Measurements from ENCODE around the gene PRDX5.

Gene PRDX5

GRCh38 chr11:64289002-64289564 is 28.8 kb upstream of the PRDX5 start:
- H3K9me2 ChIP-seq (replicated peaks; ENCODE audit: low read depth, low read length) = no peaks in the 10 kb centered on the region
- H3K36me3 ChIP-seq (ENCODE audit: insufficient read depth, low read length) = no peaks in the 10 kb centered on the region
- H3K27me3 ChIP-seq (ENCODE audit: insufficient read depth, low read length, poor library complexity, severe bottlenecking) = no peaks in the 10 kb centered on the region
- no peak overlapping the region for H3K4me2 ChIP-seq (ENCODE audit: low read depth, low read length, poor library complexity, severe bottlenecking)
- H4K20me1 ChIP-seq (ENCODE audit: insufficient read depth, low read length, poor library complexity, severe bottlenecking) = no peaks in the 10 kb centered on the region
- TF ChIP-seq CTCF (conservative IDR thresholded peaks at IDR 0.05; ENCODE audit: low read length) = no peak
- H3F3A ChIP-seq (ENCODE audit: low read depth) = no peaks in the 10 kb centered on the region
- H3K9ac ChIP-seq (ENCODE audit: low read depth, low read length, poor library complexity, severe bottlenecking) = no peak overlapping the region
- H3K9me3 ChIP-seq (ENCODE audit: insufficient read depth, low read depth, low read length) = no peaks in the 10 kb centered on the region
- no peak overlapping the region for H3K4me3 ChIP-seq (ENCODE audit: low read length, poor library complexity, severe bottlenecking)
- H2AFZ ChIP-seq (ENCODE audit: low read length) = no peak overlapping the region
- H3K4me1 ChIP-seq (ENCODE audit: insufficient read depth, low read length, poor library complexity, severe bottlenecking) = peaks cover 4% of the 10 kb centered on the region
- peaks cover 5% of the 10 kb centered on the region; the same call in 1 of the 2 replicates for H3K79me2 ChIP-seq (ENCODE audit: insufficient read depth, low read length)

GRCh38 chr11:64290352-64291261 is 27.3 kb upstream of the PRDX5 start:
- peaks cover 5% of the 10 kb centered on the region; the same call in 1 of the 2 replicates for H3K79me2 ChIP-seq (ENCODE audit: insufficient read depth, low read length)
- no peaks in the 10 kb centered on the region for H3K36me3 ChIP-seq (ENCODE audit: insufficient read depth, low read length)
- no peak overlapping the region for H3K9ac ChIP-seq (ENCODE audit: low read depth, low read length, poor library complexity, severe bottlenecking)
- H3K4me3 ChIP-seq (ENCODE audit: low read length, poor library complexity, severe bottlenecking) = no peak overlapping the region
- H3K9me2 ChIP-seq (replicated peaks; ENCODE audit: low read depth, low read length) = no peaks in the 10 kb centered on the region
- H3K27me3 ChIP-seq (ENCODE audit: insufficient read depth, low read length, poor library complexity, severe bottlenecking) = no peaks in the 10 kb centered on the region
- no peaks in the 10 kb centered on the region for H3K9me3 ChIP-seq (ENCODE audit: insufficient read depth, low read depth, low read length)
- H3K4me2 ChIP-seq (ENCODE audit: low read depth, low read length, poor library complexity, severe bottlenecking) = no peak overlapping the region
- peaks cover 3% of the 10 kb centered on the region for H3K4me1 ChIP-seq (ENCODE audit: insufficient read depth, low read length, poor library complexity, severe bottlenecking)
- no peaks in the 10 kb centered on the region for H3F3A ChIP-seq (ENCODE audit: low read depth)
- no peak overlapping the region for H2AFZ ChIP-seq (ENCODE audit: low read length)
- TF ChIP-seq CTCF (conservative IDR thresholded peaks at IDR 0.05; ENCODE audit: low read length) (no peak), EZH2phosphoT487 (IDR thresholded peaks at IDR 0.05; ENCODE audit: borderline replicate concordance) (no peak)
- no peaks in the 10 kb centered on the region for H4K20me1 ChIP-seq (ENCODE audit: insufficient read depth, low read length, poor library complexity, severe bottlenecking)

GRCh38 chr11:64291262-64291751 is 26.6 kb upstream of the PRDX5 start, which contains the start of gene KCNK4:
TSS of gene KCNK4 (plus strand) at chr11:64291302. CDS start at chr11:64293019, 1,717 bp downstream.
- TF ChIP-seq CTCF (conservative IDR thresholded peaks at IDR 0.05; ENCODE audit: low read length) (no peak), EZH2phosphoT487 (IDR thresholded peaks at IDR 0.05; ENCODE audit: borderline replicate concordance) (no peak)
- Histone ChIP-seq H3K9me2 (replicated peaks; ENCODE audit: low read depth, low read length) (no peaks in the 10 kb centered on the region), H3K79me2 (ENCODE audit: insufficient read depth, low read length) (peaks cover 5% of the 10 kb centered on the region; the same call in 1 of the 2 replicates), H3K36me3 (ENCODE audit: insufficient read depth, low read length) (no peaks in the 10 kb centered on the region), H3K4me1 (ENCODE audit: insufficient read depth, low read length, poor library complexity, severe bottlenecking) (no peaks in the 10 kb centered on the region), H2AFZ (ENCODE audit: low read length) (no peak within 1 kb of the TSS), H3K9ac (ENCODE audit: low read depth, low read length, poor library complexity, severe bottlenecking) (no peak within 1 kb of the TSS), H3F3A (ENCODE audit: low read depth) (no peaks in the 10 kb centered on the region), H3K27me3 (ENCODE audit: insufficient read depth, low read length, poor library complexity, severe bottlenecking) (no peaks in the 10 kb centered on the region), H4K20me1 (ENCODE audit: insufficient read depth, low read length, poor library complexity, severe bottlenecking) (no peaks in the 10 kb centered on the region), H3K9me3 (ENCODE audit: insufficient read depth, low read depth, low read length) (no peaks in the 10 kb centered on the region), H3K4me3 (ENCODE audit: low read length, poor library complexity, severe bottlenecking) (no peak within 1 kb of the TSS), H3K4me2 (ENCODE audit: low read depth, low read length, poor library complexity, severe bottlenecking) (no peak within 1 kb of the TSS)
